LNCAP (cell line): ENCODE results near the gene CYGB.

Experiments used
- CTCF ChIP-seq: fragments of 450-650 bp; IDR thresholded peaks from 2 replicates; pipeline ENCODE4 v1.5.1; 2017; ENCODE audit warnings: mild to moderate bottlenecking

CYGB gene

GRCh38 chr17:76572201-76572910, 34.8 kb upstream of the CYGB start:
- TF ChIP-seq CTCF = no peak

GRCh38 chr17:76570877-76571471, 33.5 kb upstream of the CYGB start:
- TF ChIP-seq CTCF = no peak

- TF ChIP-seq CTCF = no peak
These were observed 32.9 kb upstream of the CYGB start for GRCh38 chr17:76570457-76570856.

- TF ChIP-seq CTCF = no peak
These were observed 32.2 kb upstream of the CYGB start for GRCh38 chr17:76569607-76570279.

GRCh38 chr17:76568811-76569221, 31.3 kb upstream of the CYGB start:
- no peak for TF ChIP-seq CTCF

- TF ChIP-seq CTCF = no peak
These were observed 30.3 kb upstream of the CYGB start for GRCh38 chr17:76567634-76568432.

GRCh38 chr17:76566988-76567431, 29.5 kb upstream of the CYGB start:
- no peak for TF ChIP-seq CTCF
